Activated T-cell treated with anti-CD3 and anti-CD28 coated beads, Interleukin-2, amount 50 U/mL, for 72 hours (primary cell): ENCODE data around the gene NAALAD2. TPM values are rescaled to one million over a fixed set of nuclear protein-coding genes. Genes with fewer than 3 reads are reported as not detected.
A peak's percentile ranks its signal among the peaks of the same experiment; 100 is the strongest.
"Not testable (repeated sequence)": the region's sequence is repeated elsewhere in the genome, so short reads cannot be mapped to it uniquely, and the experiment has no call there.

Experiments used
- ATAC-seq, 2 donors: fragments of 150-1000 bp; cut with Tn5 transposase; replicated peaks in 1 of 2; 2 replicates each; pipeline ENCODE4 v1.10.0; 2021; ENCODE audit warnings: moderate library complexity in 2 of 2, mild to moderate bottlenecking in 1 of 2
- DNase-seq, 2 donors: peaks; one replicate each; pipeline ENCODE4 v3.0.0; 2021 to 2022; ENCODE audit warnings: mixed read lengths in 1 of 2
- H3K27ac Mint-ChIP-seq: one replicate; pipeline ENCODE4 v1.8.0; 2022; ENCODE audit warnings: mild to moderate bottlenecking, moderate library complexity, mixed read lengths
- H3K27me3 Mint-ChIP-seq: one replicate; pipeline ENCODE4 v1.8.0; 2022; ENCODE audit warnings: low read depth, mixed read lengths
- H3K36me3 Mint-ChIP-seq, 2 donors: one replicate each; pipeline ENCODE4 v1.8.0; 2022; ENCODE audit warnings: mixed read lengths in 2 of 2, mild to moderate bottlenecking in 1 of 2; ENCODE audit not compliant: insufficient read depth in 2 of 2
- H3K4me1 Mint-ChIP-seq: one replicate; pipeline ENCODE4 v1.8.0; 2022; ENCODE audit warnings: low read depth, mixed read lengths
- H3K4me3 Mint-ChIP-seq, 2 donors: one replicate each; pipeline ENCODE4 v1.8.0; 2022; ENCODE audit warnings: mild to moderate bottlenecking in 2 of 2, mixed read lengths in 2 of 2, moderate library complexity in 2 of 2
- H3K9me3 Mint-ChIP-seq, 2 donors: one replicate each; pipeline ENCODE4 v1.8.0; 2022; ENCODE audit warnings: mixed read lengths in 2 of 2
- total RNA-seq, 2 donors: library from RNA; stranded (reverse); gene quantifications; one replicate each; pipeline ENCODE4 v1.2.3, GENCODE V29; 2022

NAALAD2 gene
- total RNA-seq, 2 donors from 2014 or later: not detected

DNA sequence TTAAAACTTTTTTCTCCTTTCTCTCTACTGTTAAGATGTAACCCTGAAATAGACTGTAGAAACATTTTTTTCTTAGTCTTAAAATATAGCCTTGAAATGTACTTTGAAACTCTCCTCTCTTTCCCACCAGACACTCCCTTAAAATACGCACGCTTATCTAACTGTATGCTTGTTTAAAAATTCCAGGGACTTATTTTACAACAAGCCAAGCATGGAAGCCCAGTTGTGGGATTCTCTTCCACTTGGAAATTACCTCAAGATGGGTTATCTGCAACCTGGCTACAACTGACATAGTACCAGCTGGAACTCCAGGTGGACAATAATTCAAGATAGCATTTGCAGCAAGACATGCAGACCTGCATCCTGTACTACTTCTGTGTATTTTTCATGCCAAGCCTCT lies 100.5 kb downstream of the NAALAD2 start:
- ATAC-seq: no peak
- Mint-ChIP-seq H3K27ac (no peak overlapping the region), H3K4me1 (no peaks in the 10 kb centered on the region), H3K4me3 (no peak overlapping the region), H3K9me3 (peaks cover 0 to 2% of the 10 kb centered on the region in 2 donors), H3K36me3 (no peaks in the 10 kb centered on the region), H3K27me3 (peaks cover 13% of the 10 kb centered on the region)
- DNase-seq: no peak

DNA sequence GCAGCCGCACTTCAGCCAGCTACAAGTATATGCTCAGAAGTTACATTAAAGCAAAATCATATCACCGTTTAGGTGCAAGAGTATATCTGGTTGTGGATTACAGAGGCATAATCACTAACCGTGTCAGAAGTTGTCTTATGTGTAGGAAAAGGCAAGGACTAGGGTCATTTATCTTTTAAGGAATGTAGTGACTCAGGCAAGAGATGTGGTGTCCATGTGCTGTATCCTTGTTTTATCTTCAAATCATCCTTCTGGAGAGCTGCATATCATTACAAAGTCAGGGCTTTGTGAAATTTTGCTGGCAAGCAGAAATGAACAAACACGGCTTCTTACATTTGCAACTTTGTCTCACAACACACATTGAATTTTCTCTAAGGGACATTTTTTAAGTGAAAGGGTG lies 101.1 kb downstream of the NAALAD2 start:
- Mint-ChIP-seq H3K27ac (no peak overlapping the region), H3K9me3 (no peaks in the 10 kb centered on the region), H3K4me1 (no peaks in the 10 kb centered on the region), H3K27me3 (peaks cover 10% of the 10 kb centered on the region), H3K4me3 (no peak overlapping the region), H3K36me3 (no peaks in the 10 kb centered on the region)
- DNase-seq: no peak
- ATAC-seq: no peak

DNA sequence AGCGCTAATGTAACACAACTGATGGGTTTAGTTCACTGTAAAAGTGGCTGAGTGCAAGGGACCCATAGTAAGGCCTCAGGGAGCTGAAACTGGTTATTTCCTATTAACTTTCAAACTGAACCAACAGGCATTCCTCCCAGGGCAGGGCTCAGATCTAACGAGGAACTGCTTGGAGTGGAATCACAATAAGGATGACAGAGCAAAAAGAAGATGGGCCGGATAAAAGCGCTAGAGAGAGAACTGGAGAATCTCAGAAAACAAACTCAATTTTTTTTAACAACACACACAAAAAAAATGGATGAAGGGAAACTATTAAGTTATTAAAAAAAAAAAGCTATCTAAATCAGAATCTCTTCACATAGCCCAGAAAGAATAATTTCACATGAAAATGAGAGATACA lies 102.5 kb downstream of the NAALAD2 start:
- no peaks in the 10 kb centered on the region for H3K36me3 Mint-ChIP-seq
- H3K4me1 Mint-ChIP-seq: no peaks in the 10 kb centered on the region
- DNase-seq (no peak), ATAC-seq (no peak)
- no peak overlapping the region for H3K27ac Mint-ChIP-seq
- H3K27me3 Mint-ChIP-seq: peaks cover 6% of the 10 kb centered on the region
- no peak overlapping the region for H3K4me3 Mint-ChIP-seq
- no peaks in the 10 kb centered on the region for H3K9me3 Mint-ChIP-seq

DNA sequence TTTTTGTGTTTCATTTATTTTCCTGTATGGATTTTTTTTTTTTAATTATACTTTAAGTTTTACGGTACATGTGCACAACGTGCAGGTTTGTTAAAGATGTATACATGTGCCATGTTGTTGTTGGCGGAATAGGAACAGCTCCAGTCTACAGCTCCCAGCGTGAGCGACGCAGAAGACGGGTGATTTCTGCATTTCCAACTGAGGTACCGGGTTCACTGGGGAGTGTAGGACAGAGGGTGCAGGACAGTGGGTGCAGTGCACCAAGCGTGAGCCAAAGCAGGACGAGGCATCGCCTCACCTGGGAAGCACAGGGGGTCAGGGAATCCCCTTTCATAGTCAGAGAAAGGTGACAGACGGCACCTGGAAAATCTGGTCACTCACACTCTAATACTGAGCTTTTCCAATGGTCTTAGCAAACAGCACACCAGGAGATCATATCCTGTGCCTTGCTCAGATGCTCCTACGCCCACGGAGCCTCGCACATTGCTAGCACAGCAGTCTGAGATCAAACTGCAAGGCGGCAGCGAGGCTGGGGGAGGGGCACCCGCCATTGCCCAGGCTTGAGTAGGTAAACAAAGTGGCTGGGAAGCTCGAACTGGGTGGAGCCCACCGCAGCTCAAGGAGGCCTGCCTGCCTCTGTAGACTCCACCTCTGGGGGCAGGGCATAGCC lies 105.6 kb downstream of the NAALAD2 start:
- H3K27ac Mint-ChIP-seq, H3K4me1 Mint-ChIP-seq, H3K9me3 Mint-ChIP-seq, H3K36me3 Mint-ChIP-seq: not testable (repeated sequence)
- peaks cover 14% of the 10 kb centered on the region for H3K27me3 Mint-ChIP-seq
- DNase-seq (peak; percentile 31 to 46), ATAC-seq (peak in 1 of 2 donors; percentile 42)
- H3K4me3 Mint-ChIP-seq: peak overlapping the region; percentile 10 to 44

DNA sequence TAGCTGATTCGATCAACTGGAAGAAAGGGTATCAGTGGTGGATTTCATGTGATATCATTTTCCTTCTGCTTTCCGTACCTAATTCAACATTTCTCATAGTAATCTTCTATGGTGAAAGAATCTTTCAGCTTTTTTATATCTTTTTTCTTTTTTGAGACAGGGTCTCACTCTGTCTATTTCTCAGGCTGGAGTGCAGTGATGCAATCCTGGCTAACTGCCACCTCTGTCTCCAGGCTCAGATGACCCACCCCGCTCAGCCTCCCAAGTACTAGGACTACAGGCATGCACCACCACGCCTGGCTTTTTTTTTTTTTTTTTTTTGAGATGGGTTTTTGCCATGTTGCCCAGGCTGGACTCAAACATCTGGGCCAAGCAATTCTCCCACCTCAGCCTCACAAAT lies 107.0 kb downstream of the NAALAD2 start:
- H3K9me3 Mint-ChIP-seq: no peaks in the 10 kb centered on the region
- ATAC-seq: no peak
- H3K27me3 Mint-ChIP-seq: peaks cover 8% of the 10 kb centered on the region
- no peaks in the 10 kb centered on the region for H3K36me3 Mint-ChIP-seq
- H3K27ac Mint-ChIP-seq: no peak overlapping the region
- no peaks in the 10 kb centered on the region for H3K4me1 Mint-ChIP-seq
- H3K4me3 Mint-ChIP-seq: peak overlapping the region in 1 of 2 donors; percentile 15
- no peak for DNase-seq

Other genes starting within 250 kb of the NAALAD2 start
- not detected for gene TRIM49D1, start 212.4 kb upstream of the NAALAD2 start, total RNA-seq
- not detected for gene TRIM49D2, start 210.6 kb upstream of the NAALAD2 start, total RNA-seq
- gene TRIM64, start 168.6 kb upstream of the NAALAD2 start, total RNA-seq: not detected
- gene TRIM49C, start 103.6 kb upstream of the NAALAD2 start, total RNA-seq: not detected
- not detected for gene UBTFL1, start 48.7 kb upstream of the NAALAD2 start, total RNA-seq
- gene CHORDC1, start 88.4 kb downstream of the NAALAD2 start, total RNA-seq: 10 to 100 TPM; 49.1 to 55.3 TPM